Esophagus muscularis mucosa (tissue), 4 donors: ENCODE results near the gene CRYL1. TPM values are rescaled to one million over a fixed set of nuclear protein-coding genes. Genes with fewer than 3 reads are reported as not detected.

ENCODE experiments used
- DNase-seq: peaks from one replicate; pipeline ENCODE4 v3.0.0-alpha.2; 2017; ENCODE audit errors: extremely low spot score
- H3K27ac ChIP-seq, 4 donors: fragments of 200-600 bp; sonication (generic); replicated peaks in 1 of 4; 1 replicate in 3 of 4; 2 replicates in 1 of 4; pipeline ENCODE4 v1.5.1; 2016 to 2019; ENCODE audit warnings: mild to moderate bottlenecking in 1 of 4
- H3K27me3 ChIP-seq, 4 donors: fragments of 200-600 bp; sonication (generic); one replicate each; pipeline versions ENCODE4 v1.5.1 to v1.6.0; 2016 to 2019
- H3K36me3 ChIP-seq, 4 donors: fragments of 200-600 bp; sonication (generic); one replicate each; pipeline ENCODE4 v1.5.1; 2016 to 2019
- H3K4me1 ChIP-seq, 4 donors: fragments of 200-600 bp; sonication (generic); one replicate each; pipeline ENCODE4 v1.5.1; 2016 to 2019
- H3K4me3 ChIP-seq, 4 donors: fragments of 200-600 bp; sonication (generic); 1 replicate in 2 of 4; 2 replicates in 2 of 4; pipeline ENCODE4 v1.5.1; 2016 to 2019; ENCODE audit warnings: mild to moderate bottlenecking in 4 of 4, moderate library complexity in 1 of 4
- H3K9me3 ChIP-seq, 4 donors: fragments of 200-600 bp; sonication (generic); 1 replicate in 3 of 4; 2 replicates in 1 of 4; pipeline ENCODE4 v1.5.1; 2016 to 2019
- CTCF ChIP-seq, 3 experiments: fragments of 200-600 bp in 2 of 3; fragments of 450-650 bp in 1 of 3; sonication (generic) in 2 of 3; IDR thresholded peaks; one replicate each; pipeline ENCODE4 v1.5.1; 2017 to 2019; ENCODE audit warnings: antibody characterized with exemption in 3 of 3, mild to moderate bottlenecking in 2 of 3, moderate library complexity in 1 of 3
- EP300 ChIP-seq: sonication (generic); formaldehyde crosslinking; IDR thresholded peaks from one replicate; pipeline ENCODE4 v1.6.1; 2017; ENCODE audit warnings: antibody characterized with exemption
- POLR2A ChIP-seq: fragments of 450-650 bp; IDR thresholded peaks from one replicate; pipeline ENCODE4 v1.6.1; 2017; ENCODE audit warnings: antibody characterized with exemption, moderate library complexity, mild to moderate bottlenecking, low read depth
- POLR2AphosphoS5 ChIP-seq, 2 donors: sonication (generic); formaldehyde crosslinking; IDR thresholded peaks; one replicate each; pipeline ENCODE4 v1.6.1; 2017; ENCODE audit warnings: antibody characterized with exemption in 2 of 2
- WGBS: methylation state at CpG from one replicate; pipeline ENCODE4 v1.1.5; 2018; 5-methylcytosine and 5-hydroxymethylcytosine counted together
- intact Hi-C: fragments of 100-400 bp; cut with DNase I; formaldehyde crosslinking; loops from one replicate; pipeline ENCODE4 v1.15.1; 2023
- total RNA-seq, 4 donors: library from RNA; depleted of rRNA; stranded (reverse); fragments of >200 nt; gene quantifications; one replicate each; pipeline versions ENCODE4 v1.1.0 to v1.2.1, GENCODE V29; 2016

CRYL1 gene
- total RNA-seq, 4 donors from 2014 or later: 42.3 to 59.3 (median 45.4) TPM

- Histone ChIP-seq H3K4me3 (no peak overlapping the region), H3K4me1 (no peaks in the 10 kb centered on the region), H3K36me3 (peaks cover 0 to 13% (median 3%) of the 10 kb centered on the region in 4 donors), H3K27me3 (no peaks in the 10 kb centered on the region), H3K9me3 (no peaks in the 10 kb centered on the region), H3K27ac (no peak overlapping the region)
- intact Hi-C loops: no loop called here
- no peak for TF ChIP-seq CTCF (IDR thresholded peaks at IDR 0.05)
- no peak for TF ChIP-seq POLR2A
- TF ChIP-seq EP300: no peak
- no peak for TF ChIP-seq POLR2AphosphoS5 (IDR thresholded peaks at IDR 0.05)
- WGBS: 72% methylated on average over 4 of the region's 4 CpGs
- no peak for DNase-seq
Observed at GRCh38 chr13:20410726-20411125, 114.9 kb downstream of the CRYL1 start.

GRCh38 chr13:20408181-20408580 is 117.5 kb downstream of the CRYL1 start:
- 69% methylated on average over 8 of the region's 8 CpGs for WGBS
- Histone ChIP-seq H3K4me1 (no peaks in the 10 kb centered on the region), H3K4me3 (no peak overlapping the region), H3K9me3 (no peaks in the 10 kb centered on the region), H3K36me3 (peaks cover 11 to 32% (median 18%) of the 10 kb centered on the region in 4 donors), H3K27ac (no peak overlapping the region), H3K27me3 (no peaks in the 10 kb centered on the region)
- no peak for TF ChIP-seq POLR2A
- intact Hi-C loops: no loop called here
- no peak for DNase-seq

GRCh38 chr13:20407759-20408158 is 117.9 kb downstream of the CRYL1 start:
- Histone ChIP-seq H3K4me1 (no peaks in the 10 kb centered on the region), H3K9me3 (no peaks in the 10 kb centered on the region), H3K27ac (no peak overlapping the region), H3K36me3 (peaks cover 14 to 36% (median 20%) of the 10 kb centered on the region in 4 donors), H3K4me3 (no peak overlapping the region), H3K27me3 (no peaks in the 10 kb centered on the region)
- TF ChIP-seq EP300: no peak
- TF ChIP-seq POLR2AphosphoS5 (IDR thresholded peaks at IDR 0.05): no peak
- TF ChIP-seq POLR2A: no peak
- TF ChIP-seq CTCF (IDR thresholded peaks at IDR 0.05): no peak
- intact Hi-C loops: no loop called here
- WGBS: 93% methylated on average over 5 of the region's 5 CpGs
- no peak for DNase-seq

GRCh38 chr13:20405691-20406090 is 120.0 kb downstream of the CRYL1 start:
- no peaks in the 10 kb centered on the region for H3K4me1 ChIP-seq
- no peak overlapping the region for H3K27ac ChIP-seq
- H3K4me3 ChIP-seq: no peak overlapping the region
- peaks cover 11 to 48% (median 26%) of the 10 kb centered on the region in 4 donors for H3K36me3 ChIP-seq
- no peaks in the 10 kb centered on the region for H3K9me3 ChIP-seq
- WGBS: 77% methylated on average over 16 of the region's 17 CpGs
- TF ChIP-seq POLR2A (no peak), CTCF (IDR thresholded peaks at IDR 0.05) (no peak), POLR2AphosphoS5 (IDR thresholded peaks at IDR 0.05) (no peak), EP300 (no peak)
- H3K27me3 ChIP-seq: no peaks in the 10 kb centered on the region
- intact Hi-C loops: no loop called here
- no peak for DNase-seq

- H3K4me3 ChIP-seq: no peak overlapping the region
- intact Hi-C loops: loop anchor here (5.0 kb wide), 1 partner anchor 52 kb away; no protein-coding TSS in a partner anchor
Observed at GRCh38 chr13:20404488-20405222, 121.0 kb downstream of the CRYL1 start.

More at GRCh38 chr13:20404488-20405222, 121.0 kb downstream of the CRYL1 start:
- no peak overlapping the region for H3K27ac ChIP-seq
- no peak for DNase-seq
- TF ChIP-seq POLR2A (no peak), EP300 (no peak), CTCF (IDR thresholded peaks at IDR 0.05) (no peak), POLR2AphosphoS5 (IDR thresholded peaks at IDR 0.05) (no peak)
- H3K9me3 ChIP-seq: no peaks in the 10 kb centered on the region
- H3K27me3 ChIP-seq: no peaks in the 10 kb centered on the region
- no peaks in the 10 kb centered on the region for H3K4me1 ChIP-seq
- WGBS: 82% methylated on average over 12 of the region's 13 CpGs
- H3K36me3 ChIP-seq: peaks cover 9 to 48% (median 26%) of the 10 kb centered on the region in 4 donors
